ENCODE data around the gene NPNT.

NPNT gene

GRCh38 chr4:105994841-105995501 lies 99.7 kb downstream of the NPNT start:
- Mint-ChIP-seq H3K9me3 (no peaks in the 10 kb centered on the region), H3K36me3 (no peaks in the 10 kb centered on the region)
- ATAC-seq (ENCODE audit: low read depth) = no peak

GRCh38 chr4:105996845-105997244 lies 101.6 kb downstream of the NPNT start:
- ATAC-seq (ENCODE audit: low read depth) = no peak
- no peaks in the 10 kb centered on the region for H3K4me1 Mint-ChIP-seq
- H3K4me3 Mint-ChIP-seq = no peak overlapping the region
- DNase-seq (ENCODE audit: low spot score in 2 of 2) = no peak
- peaks cover 2% of the 10 kb centered on the region for H3K27me3 Mint-ChIP-seq
- no peaks in the 10 kb centered on the region for H3K9me3 Mint-ChIP-seq
- H3K27ac Mint-ChIP-seq = no peak overlapping the region
- H3K36me3 Mint-ChIP-seq = no peaks in the 10 kb centered on the region

More at GRCh38 chr4:105994841-105995501, 99.7 kb downstream of the NPNT start:
- peaks cover 2% of the 10 kb centered on the region for H3K27me3 Mint-ChIP-seq
- no peak for DNase-seq (ENCODE audit: low spot score in 2 of 2)
- no peak overlapping the region for H3K27ac Mint-ChIP-seq
- no peak overlapping the region for H3K4me3 Mint-ChIP-seq
- H3K4me1 Mint-ChIP-seq = no peaks in the 10 kb centered on the region

DNA sequence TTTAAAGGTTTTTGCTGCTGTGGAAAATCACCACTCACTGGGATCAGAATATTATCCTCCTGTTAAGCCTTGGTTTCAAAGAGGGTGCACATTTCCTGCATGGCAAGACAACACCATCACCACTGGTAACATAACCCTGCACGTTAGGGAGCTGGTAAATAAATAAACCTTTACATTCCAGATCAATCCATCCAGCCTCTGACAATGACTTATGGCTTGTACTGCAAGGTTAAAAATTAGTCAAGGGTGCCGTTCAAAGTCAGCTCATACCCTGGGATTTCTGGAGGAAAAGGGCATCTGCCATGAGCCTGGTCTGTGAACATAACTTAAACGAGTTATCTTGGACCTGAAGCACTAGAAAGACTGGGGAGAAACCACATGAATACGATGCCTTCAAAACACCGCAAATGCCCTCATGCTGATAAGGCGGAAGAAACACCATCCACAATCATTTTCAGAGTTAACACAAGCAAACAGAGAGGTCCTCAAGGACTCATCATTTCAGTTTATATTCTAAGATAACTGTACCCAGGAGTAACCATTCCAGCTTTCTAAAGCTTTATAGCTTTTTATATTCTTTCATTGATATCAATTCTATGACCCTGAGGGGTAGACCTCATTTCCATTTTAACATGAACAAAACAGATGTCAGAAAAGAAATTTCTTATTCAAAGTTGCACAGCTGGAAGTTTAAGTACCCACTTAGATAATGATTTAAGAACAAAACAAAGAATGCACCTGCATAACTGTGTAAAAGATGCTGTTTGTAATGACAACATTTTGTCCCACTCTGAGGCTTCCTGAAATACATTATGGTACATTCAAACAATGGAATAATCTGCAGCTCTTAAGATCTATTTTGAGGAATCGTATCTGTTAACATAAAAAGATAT lies 103.1 kb downstream of the NPNT start:
- no peaks in the 10 kb centered on the region for H3K4me1 Mint-ChIP-seq
- ATAC-seq (ENCODE audit: low read depth) = no peak

GRCh38 chr4:106002994-106003393 lies 107.7 kb downstream of the NPNT start:
- H3K9me3 Mint-ChIP-seq = no peaks in the 10 kb centered on the region
- H3K27me3 Mint-ChIP-seq = no peaks in the 10 kb centered on the region
- H3K4me1 Mint-ChIP-seq = no peaks in the 10 kb centered on the region
- H3K36me3 Mint-ChIP-seq = no peaks in the 10 kb centered on the region
- no peak overlapping the region for H3K27ac Mint-ChIP-seq
- no peak for ATAC-seq (ENCODE audit: low read depth)
- H3K4me3 Mint-ChIP-seq = no peak overlapping the region
- DNase-seq (ENCODE audit: low spot score in 2 of 2) = no peak

More for the DNA sequence above, 103.1 kb downstream of the NPNT start:
- H3K27ac Mint-ChIP-seq = no peak overlapping the region
- H3K9me3 Mint-ChIP-seq = no peaks in the 10 kb centered on the region
- H3K27me3 Mint-ChIP-seq = peaks cover 2% of the 10 kb centered on the region
- H3K4me3 Mint-ChIP-seq = no peak overlapping the region
- no peak for DNase-seq (ENCODE audit: low spot score in 2 of 2)
- no peaks in the 10 kb centered on the region for H3K36me3 Mint-ChIP-seq

- Mint-ChIP-seq H3K27me3 (peaks cover 4% of the 10 kb centered on the region), H3K4me1 (no peaks in the 10 kb centered on the region), H3K9me3 (peaks cover 19% of the 10 kb centered on the region), H3K36me3 (peaks cover 2% of the 10 kb centered on the region), H3K4me3 (no peak overlapping the region), H3K27ac (no peak overlapping the region)
- no peak for DNase-seq (ENCODE audit: low spot score in 2 of 2)
- ATAC-seq (ENCODE audit: low read depth) = no peak
Measured at GRCh38 chr4:106010761-106011160, 115.5 kb downstream of the NPNT start.

- peaks cover 19% of the 10 kb centered on the region for H3K9me3 Mint-ChIP-seq
- peaks cover 2% of the 10 kb centered on the region for H3K36me3 Mint-ChIP-seq
- H3K27me3 Mint-ChIP-seq = peaks cover 4% of the 10 kb centered on the region
- no peak for ATAC-seq (ENCODE audit: low read depth)
- H3K4me1 Mint-ChIP-seq = no peaks in the 10 kb centered on the region
- no peak for DNase-seq (ENCODE audit: low spot score in 2 of 2)
- H3K27ac Mint-ChIP-seq = no peak overlapping the region
- no peak overlapping the region for H3K4me3 Mint-ChIP-seq
Measured at GRCh38 chr4:106011387-106011786, 116.1 kb downstream of the NPNT start.

- no peak overlapping the region for H3K4me3 Mint-ChIP-seq
- H3K4me1 Mint-ChIP-seq = no peaks in the 10 kb centered on the region
- peaks cover 2% of the 10 kb centered on the region for H3K36me3 Mint-ChIP-seq
- peaks cover 14% of the 10 kb centered on the region for H3K9me3 Mint-ChIP-seq
- ATAC-seq (ENCODE audit: low read depth) (no peak), DNase-seq (ENCODE audit: low spot score in 2 of 2) (no peak)
- H3K27me3 Mint-ChIP-seq = peaks cover 4% of the 10 kb centered on the region
- H3K27ac Mint-ChIP-seq = no peak overlapping the region
Measured at GRCh38 chr4:106017975-106018374, 122.7 kb downstream of the NPNT start.

- Mint-ChIP-seq H3K4me1 (no peaks in the 10 kb centered on the region), H3K36me3 (peaks cover 2% of the 10 kb centered on the region), H3K9me3 (peaks cover 5% of the 10 kb centered on the region), H3K27me3 (peaks cover 4% of the 10 kb centered on the region), H3K27ac (no peak overlapping the region), H3K4me3 (no peak overlapping the region)
- DNase-seq (ENCODE audit: low spot score in 2 of 2) = no peak
- no peak for ATAC-seq (ENCODE audit: low read depth)
Measured at GRCh38 chr4:106019771-106020170, 124.5 kb downstream of the NPNT start.
